Suppressor macrophage treated with lipopolysaccharide for 1 hour (primary cell): ENCODE data around the gene PAGE2.
"Not testable (repeated sequence)": the region's sequence is repeated elsewhere in the genome, so short reads cannot be mapped to it uniquely, and the experiment has no call there.

Experiments used
- DNase-seq, 3 donors: peaks; one replicate each; pipeline ENCODE4 v3.0.0-alpha.2; 2020 to 2022

The PAGE2 gene

DNA sequence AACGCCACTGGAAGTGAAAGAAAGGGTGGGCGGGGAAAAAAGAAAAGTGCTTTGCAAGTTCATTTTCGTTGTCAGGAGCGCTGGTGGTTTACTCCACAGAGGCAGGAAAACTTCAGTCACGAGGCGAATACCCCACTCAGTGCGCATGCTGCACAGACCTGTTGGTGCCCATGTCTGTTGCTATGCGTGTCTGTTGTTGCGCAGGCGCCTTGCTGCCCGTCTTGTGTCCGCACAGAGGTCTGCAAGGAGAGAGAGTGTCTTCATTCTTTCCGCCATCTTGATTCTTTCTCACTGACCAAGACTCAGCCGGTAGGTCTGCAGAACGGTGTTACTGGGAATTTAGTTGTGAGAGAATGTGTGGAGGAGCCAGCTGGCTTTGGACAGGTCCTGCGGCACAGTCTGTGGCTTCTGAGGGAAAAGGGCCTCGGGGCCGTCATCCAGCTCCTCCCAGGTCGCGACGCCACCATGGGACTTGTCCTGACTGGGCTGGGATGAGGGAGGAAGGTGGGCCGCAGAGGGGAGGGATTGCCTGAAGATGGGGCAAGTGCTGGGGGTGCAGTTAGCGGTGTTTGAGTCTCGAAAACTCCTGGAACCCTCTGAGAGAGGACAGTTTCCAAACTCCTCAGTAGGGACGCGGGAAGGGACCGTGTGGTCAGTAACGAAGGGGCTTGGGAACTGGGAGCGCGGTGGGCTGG lies at the start of gene PAGE2:
Gene PAGE2 (plus strand): TSS at position 224 of the 695 bp plus-strand sequence. CDS start 1,003 bp downstream, outside the sequence.
- no peak for DNase-seq

DNA sequence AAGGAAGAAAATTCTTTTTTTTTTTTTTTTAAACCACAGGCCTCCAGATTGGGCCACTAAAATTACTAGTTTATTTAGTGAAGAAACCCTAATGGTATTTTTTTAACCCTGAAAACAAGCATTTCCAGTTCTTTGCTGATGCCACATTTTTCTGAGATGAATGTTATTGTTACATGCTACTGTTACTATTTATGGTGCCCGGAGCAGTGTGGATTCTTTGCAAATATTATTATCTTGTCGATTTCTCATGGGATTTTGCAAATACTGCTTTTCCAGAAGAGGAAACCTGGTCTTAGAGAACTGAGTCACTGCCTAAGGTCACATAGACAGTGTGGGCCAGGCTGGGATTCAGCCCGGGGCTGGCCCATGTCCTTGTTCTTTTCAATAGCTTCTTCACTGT lies 49.3 kb upstream of the PAGE2 start:
- DNase-seq: no peak

DNA sequence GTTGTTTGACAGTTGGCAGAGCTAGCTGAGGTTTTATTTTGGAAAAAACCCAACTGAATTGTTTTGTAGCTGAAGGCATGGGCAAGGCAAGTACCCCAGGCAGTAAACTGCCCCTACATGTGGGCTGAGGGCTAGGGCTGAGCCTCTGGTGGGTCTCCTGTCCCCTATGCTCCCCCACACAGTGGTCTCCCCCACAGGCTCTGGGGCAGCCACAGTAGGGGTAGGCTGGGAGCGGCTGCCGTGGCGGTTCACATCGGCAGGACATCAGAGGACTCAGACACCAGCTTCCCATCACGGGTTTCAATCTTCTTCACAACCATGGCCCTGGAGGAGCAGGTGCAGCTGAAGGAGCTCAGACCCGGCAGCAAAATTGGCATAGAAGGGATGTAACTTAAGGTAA lies 47.3 kb upstream of the PAGE2 start:
- DNase-seq: no peak

- not testable (repeated sequence) for DNase-seq
Observed at GRCh38 chrX:55050599-55050998, 38.2 kb upstream of the PAGE2 start.

DNA sequence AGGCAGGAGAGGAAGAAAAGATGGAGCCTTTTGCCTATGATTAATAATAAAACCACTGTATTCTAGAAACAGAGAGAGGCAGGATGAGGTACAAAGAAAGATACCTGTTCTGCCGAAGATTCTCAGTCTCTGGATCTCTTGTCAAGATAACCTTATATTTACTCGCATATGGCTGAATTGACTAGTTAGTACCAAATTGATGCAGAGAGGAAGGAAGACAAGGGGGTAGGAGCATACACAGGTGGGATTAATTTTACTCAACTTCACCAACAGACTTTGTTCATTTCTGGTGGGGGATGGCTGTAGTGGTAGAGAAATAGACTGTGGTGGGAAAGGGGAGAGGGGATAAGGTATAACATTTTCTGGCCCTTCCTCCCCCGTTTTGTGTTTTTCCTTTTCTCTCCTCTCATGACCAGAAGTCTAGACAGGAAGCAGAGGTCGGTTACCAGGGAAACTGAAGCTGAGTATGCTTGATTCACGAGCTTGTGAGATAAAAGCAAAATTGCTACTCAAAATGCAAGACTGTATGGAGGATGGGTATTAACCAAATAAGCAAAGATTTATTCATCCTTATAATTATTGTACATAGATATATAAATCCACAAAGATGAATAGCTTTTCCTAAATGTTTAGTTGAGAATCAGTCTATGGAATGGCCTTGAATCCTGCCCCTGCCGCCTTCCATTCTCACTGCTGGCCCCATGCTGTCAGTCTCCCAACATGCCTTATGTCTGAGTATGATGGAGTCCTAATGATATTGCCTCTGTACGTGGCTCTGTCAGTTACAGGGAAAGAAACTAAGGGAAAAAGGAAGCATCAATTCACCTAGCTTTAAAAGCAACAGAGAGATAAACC lies 31.8 kb upstream of the PAGE2 start:
- peak in 2 of 3 donors; percentile 1 to 14 for DNase-seq

GRCh38 chrX:55057675-55058249 lies 31.1 kb upstream of the PAGE2 start:
- DNase-seq: peak; percentile 36 to 49 (median 40)

GRCh38 chrX:55067180-55067579 lies 21.6 kb upstream of the PAGE2 start:
- DNase-seq: not testable (repeated sequence)

GRCh38 chrX:55072286-55072685 lies 16.5 kb upstream of the PAGE2 start:
- DNase-seq: no peak

DNA sequence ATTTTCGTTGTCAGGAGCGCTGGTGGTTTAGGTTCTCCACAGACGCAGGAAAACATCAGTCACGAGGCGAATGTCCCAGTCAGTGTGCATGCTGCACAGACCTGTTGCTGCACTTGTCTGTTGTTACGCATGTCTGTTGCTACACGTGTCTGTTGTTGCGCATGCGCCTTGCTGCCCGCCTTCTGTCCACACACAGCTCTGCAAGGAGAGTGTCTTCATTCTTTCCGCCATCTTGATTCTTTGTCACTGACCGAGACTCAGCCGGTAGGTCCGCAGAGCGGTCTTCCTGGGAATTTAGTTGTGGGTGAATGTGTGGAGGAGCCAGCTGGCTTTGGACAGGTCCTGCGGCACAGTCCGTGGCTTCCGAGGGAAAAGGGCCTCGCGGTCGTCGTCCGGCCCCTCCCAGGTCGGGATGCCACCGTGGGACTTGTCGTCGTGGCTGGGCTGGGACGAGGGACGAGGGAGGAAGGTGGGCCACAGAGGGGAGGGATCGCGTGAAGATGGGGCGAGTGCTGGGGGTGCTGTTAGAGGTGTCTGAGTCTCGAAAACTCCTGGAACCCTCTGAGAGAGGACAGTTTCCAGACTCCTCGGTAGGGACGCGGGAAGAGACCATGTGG lies 13.9 kb upstream of the PAGE2 start, which contains the start of gene PAGE2B:
Gene PAGE2B (plus strand): TSS at position 180 of the 617 bp plus-strand sequence. CDS start 1,012 bp downstream, outside the sequence.
- DNase-seq: no peak

GRCh38 chrX:55098691-55099090 lies 9.9 kb downstream of the PAGE2 start:
- no peak for DNase-seq

DNA sequence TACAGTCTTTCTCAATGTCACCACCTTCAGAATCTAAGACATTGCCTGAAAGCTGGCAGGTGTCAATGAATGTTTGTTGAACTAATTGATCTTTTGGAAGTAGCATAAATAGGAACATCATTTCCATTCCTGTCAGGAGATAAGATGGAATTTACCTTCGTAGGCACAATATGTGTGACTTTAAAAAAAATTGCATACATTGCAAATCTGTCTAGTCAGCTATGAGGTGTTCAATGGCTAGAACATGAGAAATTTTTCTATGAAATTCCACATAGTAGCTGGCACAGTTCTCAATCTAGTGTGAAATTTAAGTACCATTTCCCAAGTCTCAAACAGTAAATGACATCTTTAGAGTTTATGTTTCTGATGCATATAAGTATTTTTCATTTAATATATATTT lies 10.3 kb downstream of the PAGE2 start:
- no peak for DNase-seq

GRCh38 chrX:55102754-55103153 lies 13.9 kb downstream of the PAGE2 start:
- peak in 2 of 3 donors; percentile 1 to 3 for DNase-seq

DNA sequence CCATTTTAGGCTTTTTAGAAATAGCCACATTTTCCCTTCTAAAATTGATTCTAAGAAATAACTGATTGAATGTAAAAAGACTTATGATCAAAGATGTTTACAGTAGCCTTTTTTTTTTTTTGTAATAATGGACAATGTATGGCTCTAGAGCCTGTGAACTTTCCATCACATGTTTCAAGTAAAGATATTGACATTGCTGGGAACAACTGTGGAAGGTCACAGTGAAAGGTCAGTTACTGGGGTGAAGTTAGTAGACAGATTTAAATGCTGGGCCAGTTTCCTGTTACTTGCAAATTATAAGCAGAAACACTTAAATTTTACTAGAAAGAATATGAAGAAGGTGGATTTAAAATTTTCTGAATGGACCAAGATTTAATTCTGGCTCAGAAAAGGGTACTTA lies 18.4 kb downstream of the PAGE2 start:
- no peak for DNase-seq

DNA sequence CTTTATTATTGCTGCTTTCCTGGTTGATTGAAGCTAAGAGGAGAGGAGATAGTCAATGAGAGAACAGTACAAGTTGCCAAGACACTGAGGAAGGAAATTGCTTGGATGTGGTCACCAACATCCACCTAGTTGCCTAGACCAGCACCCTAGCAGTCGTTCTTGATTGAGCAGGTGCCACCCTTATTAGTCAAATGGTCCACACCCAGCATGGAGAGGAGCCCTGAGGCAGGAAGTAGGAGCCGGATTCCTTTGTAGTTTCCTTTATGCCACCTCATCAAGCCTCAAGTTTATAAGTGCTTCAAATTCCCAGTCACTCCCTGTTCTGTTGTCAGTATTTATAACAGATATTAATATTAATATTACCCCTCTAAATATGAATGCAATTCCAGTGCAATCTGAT lies 19.1 kb downstream of the PAGE2 start:
- DNase-seq: no peak

GRCh38 chrX:55109306-55109705 lies 20.5 kb downstream of the PAGE2 start:
- no peak for DNase-seq

GRCh38 chrX:55111578-55112254 lies 22.9 kb downstream of the PAGE2 start:
- DNase-seq: no peak

- not testable (repeated sequence) for DNase-seq
Observed at GRCh38 chrX:55116589-55116988, 27.8 kb downstream of the PAGE2 start.

DNA sequence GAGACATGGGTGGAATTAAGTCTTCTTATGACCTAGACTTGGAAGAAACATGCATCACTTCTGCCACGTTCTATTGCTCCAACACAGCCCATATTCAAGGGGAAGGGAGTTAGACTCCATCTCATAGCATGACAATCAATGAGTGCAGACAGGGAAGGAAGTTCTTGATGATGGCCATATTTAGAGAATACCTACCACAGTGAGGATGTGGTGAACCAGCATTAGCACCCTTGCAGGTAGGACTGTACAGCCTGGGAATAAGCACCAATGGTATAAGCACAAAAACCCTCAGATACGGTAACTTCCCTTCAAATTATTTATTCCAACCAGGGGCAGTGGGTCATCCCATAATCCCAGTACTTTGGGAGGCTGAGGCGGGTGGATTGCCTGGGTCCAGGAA lies 29.8 kb downstream of the PAGE2 start:
- DNase-seq: no peak

- DNase-seq: no peak
Observed at GRCh38 chrX:55119271-55119670, 30.5 kb downstream of the PAGE2 start.

GRCh38 chrX:55119712-55120111 lies 30.9 kb downstream of the PAGE2 start:
- no peak for DNase-seq

GRCh38 chrX:55120761-55121358 lies 32.0 kb downstream of the PAGE2 start:
- no peak for DNase-seq

DNA sequence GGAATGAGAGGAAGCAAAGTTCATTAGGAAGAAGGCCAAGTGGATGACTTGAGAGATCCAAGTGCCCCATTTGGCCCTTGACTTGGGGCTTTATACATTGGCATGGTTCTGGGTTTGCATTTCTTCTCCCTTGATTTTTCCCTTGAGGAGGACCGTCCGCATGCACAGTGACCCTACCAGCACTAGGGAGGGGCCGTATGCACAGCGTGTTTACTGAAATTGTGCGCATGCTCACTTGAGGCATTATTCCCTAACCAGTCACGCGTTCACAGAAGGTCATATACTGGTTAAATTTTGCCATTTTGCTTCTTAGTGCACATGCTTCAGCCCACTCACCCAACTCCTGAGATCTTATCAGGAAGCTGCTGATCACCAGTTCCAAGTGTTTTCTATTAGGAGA lies 35.1 kb downstream of the PAGE2 start:
- DNase-seq: no peak
